Activated naive CD8-positive, alpha-beta T cell treated with anti-CD3 and anti-CD28 coated beads, Interleukin-2, amount 50 U/mL, for 16 hours (primary cell): ENCODE data around the gene SPAG4.

ENCODE experiments used
- DNase-seq: peaks from one replicate; pipeline ENCODE4 v3.0.0-alpha.2; 2020; ENCODE audit warnings: low read depth, low spot score

The SPAG4 gene

DNA sequence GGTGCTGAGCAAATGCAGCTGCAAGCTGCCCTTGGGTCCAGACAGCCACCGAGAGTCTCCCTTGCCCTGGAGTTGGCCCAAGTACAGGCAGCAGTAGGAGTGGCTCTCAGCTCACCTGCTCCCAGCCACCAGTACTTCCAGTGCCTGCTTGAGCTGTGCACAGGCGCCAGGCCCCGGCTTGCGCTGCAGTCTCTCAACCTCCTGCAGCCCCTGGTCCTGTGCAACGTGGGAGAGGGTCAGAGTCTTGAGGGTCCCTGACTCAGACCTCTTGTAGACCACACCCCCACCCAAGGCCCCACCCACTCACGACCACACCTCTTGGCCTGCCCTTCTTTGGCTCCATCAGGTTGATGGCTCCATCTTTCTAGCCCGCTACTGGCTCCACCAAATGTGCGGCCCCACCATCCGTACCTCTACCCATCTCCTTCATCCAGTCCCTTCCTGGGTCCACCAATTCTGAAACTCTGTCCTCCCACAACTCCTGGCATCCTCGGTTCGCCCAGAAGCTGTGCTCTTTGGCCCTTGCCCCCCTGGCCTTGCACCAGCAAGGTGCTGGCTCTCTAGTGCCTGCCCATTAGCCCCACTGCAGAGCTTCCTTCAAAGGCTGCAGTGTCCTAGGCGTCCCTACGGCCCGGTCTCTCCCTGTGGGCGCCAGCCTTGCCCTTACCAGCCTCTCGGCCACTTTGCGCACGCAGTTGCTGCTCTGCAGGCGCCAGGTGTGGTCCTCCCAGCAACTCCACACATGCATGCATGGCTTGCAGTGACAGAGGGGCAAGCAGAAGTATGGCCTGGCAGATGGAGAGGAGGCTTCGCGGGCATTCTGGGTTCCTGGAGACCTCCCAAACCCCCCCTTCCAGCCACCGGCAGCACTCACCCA, 16.5 kb upstream of the SPAG4 start:
- DNase-seq, result no peak

DNA sequence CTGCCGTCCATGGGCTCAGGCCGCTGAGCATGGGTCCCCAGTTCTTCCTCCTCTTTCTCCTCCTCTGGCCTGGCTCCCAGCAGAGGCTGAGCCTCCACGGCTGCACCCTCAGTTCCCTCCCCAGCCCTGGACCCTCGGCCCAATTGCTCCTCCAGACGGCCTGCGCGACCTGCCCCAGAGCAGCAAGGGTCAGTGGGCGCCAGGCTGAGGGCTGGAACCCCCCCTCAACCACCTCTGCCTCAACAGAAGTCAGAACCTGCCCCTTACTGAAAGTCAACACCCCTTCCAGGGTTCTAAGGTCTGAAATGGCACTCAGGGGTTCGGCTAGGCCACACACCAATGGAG, 15.9 kb upstream of the SPAG4 start:
- no peak for DNase-seq

DNA sequence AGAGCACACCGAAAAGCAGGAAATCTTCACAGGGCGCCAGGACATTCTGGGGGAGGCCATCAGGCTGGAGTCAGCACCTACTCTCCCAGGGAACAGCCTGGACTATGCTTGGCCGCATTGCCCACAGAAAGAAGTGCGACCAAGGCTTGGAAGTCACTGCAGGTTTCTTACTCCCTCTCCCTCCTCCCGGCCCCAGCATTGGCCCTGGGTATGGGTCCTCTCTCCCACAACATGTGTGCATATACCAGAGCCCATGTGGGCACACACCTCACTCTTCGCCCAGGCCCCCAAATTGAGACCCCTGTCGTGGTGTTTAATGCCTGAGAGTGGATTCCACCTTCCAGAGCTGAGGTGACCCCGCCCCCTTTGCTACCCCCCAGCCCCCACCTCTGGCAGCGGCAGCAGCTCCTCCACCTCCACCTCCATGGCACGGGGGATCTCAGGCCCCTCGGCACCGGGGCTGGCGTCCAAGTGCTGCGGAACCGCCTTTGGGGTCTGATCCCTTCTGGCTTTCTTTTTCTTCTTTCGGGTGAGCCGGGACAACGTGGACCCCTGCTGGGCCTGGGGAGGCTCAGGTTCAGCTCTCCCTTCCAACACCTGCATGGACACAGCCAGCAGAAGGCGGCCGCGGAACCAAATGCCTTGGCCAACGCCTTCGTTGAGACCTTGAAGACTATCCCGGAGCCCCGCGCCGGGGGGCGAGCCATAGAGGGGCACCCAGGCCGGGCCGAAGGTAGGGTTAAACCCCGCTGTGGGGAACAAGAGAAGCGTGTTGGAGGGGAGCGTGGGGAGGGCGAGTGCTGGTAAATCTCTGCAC, 15.2 kb upstream of the SPAG4 start:
- no peak for DNase-seq

DNA sequence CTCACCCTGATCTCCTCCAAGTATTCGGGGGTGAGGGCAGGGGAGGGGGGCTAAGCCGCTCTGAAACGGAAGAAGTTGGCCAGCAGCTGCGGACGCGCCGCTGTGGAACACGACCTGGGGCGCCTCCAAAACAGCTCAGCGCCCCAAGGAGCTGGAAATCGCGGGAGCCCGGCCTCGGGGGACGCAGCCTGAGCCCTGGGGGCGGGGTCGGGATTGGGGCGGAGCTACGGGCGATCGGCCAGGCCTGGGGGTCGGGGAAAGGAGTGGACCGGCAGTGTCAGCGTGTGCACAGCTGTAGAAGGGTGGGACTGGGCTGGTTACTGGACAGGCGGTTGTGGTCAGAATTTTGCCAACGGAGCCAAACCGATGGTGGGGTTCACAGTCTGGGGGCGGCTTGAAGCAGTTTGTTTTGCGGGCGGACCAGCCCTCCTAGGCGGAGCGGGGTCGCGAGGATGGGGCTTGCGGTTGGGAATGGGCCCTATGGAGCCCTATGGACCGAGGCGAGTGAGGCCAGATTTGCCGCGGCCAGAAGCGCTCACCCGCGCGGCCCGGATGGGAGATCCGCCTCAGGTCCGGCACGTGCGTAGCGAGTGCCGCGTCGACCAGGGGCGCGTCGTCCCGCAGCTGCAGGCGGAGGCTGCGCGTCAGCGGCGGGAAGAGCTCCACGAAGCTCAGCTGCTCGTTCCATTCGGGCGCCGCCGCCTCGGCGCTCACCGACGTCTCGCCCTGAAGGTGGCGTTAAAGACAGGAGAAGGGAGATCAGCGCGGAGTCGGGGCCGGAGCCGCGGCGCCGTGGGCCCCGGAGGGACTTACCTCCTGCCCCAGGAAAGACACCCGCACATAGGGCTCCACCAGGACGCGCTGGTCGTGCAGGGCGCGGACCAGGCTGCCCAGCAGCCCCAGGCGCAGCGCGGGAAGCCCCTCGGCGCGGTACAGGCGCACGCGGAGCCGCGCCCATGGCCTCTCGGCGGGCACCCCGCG, 14.3 kb upstream of the SPAG4 start:
- DNase-seq, result peak; percentile 42

DNA sequence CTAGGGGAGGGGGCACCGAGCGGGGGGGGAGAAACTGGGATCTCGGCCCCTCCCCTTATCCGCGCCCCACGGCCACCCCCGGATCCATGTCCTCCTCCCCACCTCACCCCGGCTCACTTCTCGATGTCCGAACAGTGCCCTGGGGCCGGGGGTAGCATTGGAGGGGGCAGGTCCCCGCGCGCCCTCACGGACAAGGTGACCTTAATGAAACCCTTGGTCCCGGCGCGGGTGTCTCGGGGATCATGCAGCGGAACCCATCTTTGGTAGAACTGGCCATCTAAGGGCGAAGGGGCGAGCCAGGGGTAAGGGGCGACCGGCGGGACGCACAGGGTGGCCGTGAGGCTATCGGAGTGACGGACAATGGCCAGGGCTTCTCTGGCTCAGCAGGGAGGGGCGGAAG, 13.6 kb upstream of the SPAG4 start:
- DNase-seq, result no peak

DNA sequence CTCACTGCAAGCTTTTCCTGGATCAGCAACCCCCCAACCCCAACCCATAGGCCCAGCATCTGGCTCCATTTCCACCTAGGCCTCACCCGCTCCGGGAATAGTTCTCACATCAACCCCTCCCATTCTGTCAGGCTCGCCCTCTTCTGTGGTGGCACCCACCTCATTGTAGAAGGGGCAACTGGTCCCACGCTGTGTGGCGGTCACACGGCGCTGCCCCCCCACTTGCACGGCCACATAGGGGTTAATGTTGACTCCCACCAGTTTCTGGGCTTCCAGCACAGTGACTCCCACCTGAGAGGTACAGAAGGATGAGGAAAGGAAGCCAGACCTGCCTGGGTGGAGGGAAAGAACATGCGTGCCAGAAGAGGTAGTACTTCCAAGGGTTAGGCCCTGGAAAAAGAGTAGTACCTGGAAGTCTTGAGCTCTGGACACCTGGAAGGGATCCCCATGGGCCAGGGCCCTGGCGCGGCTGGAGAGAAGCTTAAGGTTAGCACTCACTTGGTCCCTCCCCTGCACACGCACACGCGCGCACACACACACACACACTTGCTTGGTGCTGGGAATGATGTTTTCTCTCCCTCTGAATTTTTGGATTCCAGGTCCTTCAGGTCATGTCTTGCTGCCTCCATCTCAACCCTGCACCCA, 12.7 kb upstream of the SPAG4 start:
- no peak for DNase-seq

DNA sequence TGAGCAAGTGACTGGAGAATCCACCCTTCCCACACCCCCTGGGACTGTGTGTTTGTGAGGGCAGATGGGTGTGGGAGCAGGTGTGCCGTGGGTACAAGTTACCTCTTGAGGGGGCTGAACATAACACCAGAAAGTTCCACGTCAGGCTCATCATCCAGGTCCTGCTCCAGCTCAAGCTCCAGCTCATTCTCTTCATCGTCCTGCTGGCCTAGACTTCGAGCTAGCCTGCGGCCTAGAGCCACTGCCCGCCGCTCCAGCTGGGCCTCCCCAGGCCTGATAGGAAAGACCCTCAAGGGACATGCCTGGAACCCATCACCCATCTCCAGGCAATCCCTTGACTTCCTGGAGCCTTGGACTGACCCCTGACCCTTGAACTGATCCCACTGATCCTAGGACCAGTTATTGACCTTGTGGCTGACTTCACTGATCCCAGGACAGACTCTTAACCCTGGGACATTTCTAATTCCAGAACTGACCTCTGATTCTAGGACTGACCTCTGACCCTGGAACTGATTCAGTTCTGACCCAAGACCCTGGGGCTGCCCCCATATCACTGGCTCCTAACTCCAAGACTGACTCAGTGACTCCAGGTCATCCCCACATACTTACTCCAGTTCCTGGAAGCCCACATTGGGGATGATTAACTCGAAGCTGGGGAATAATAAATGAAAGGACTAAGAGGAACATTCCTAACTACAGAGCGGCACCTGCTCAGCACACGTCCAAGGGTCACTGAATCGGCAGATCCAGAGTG, 11.8 kb upstream of the SPAG4 start:
- no peak for DNase-seq

DNA sequence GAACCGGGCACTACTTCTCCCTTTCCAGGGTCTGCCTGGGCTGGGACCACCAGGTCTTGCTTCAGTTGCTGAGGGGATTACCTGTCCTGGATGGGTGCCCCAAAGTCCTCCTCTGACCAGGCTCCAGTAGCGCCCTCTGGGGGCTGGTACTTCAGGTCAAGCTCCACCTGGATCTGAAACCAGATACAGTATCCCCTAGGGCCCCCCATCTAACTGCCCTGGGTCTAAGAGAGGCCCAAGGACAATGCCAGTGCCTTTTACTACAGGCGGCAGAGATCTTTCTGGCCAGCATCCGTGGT, 11.2 kb upstream of the SPAG4 start:
- no peak for DNase-seq

DNA sequence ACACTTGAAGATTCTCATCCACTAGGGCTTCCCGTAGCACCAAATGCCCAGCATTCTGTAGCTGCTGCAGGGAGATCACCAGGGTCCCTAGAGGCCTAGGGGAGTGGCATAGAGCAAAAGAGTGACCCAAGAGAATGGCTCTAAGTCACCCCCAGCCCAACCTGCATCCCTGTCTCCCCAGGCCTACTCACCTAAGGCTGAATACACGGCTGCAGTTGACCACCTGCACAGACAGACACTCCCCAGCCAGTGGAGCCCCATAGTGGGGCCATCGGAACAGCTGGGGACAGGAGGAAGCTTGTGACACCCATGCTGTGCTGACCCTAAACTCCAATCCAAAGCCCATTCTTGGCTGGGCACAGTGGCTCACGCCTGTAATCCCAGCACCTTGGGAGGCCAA, 9.5 kb upstream of the SPAG4 start:
- DNase-seq, result no peak

DNA sequence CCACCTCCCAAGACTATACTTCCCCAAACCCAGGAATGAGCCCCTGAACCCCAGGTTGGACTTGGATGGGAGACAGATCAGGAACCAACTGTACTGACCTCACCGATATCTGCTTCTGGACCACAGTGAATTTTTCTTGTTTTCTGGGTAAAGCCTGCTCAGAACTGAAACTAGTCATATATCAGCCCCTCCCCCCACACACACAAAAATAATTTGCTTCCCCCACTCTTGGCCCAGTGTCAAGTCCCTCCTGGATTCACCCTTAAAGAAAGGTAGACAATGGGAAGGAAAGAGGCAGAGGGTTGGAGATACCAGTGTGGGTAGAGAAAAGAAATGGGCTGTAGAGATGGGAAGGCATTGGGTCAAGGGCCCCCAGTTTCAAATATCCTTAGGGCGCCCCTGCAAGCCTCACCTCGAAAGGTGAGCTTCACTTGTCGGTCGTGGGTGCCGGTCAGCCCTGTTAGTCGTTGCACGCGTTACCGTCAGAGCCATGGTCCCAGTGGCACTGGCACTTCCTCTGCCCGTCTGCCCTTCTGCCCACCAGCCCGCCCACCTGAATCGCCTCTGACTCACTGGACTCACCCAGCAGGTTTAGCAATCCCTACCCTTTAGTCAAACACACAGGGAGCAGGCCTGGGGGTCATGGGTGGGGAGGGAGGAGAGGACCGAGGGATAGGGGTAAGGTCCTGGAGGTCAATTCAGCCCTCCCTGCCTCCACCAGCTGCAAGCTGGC, 8.5 kb upstream of the SPAG4 start:
- no peak for DNase-seq

DNA sequence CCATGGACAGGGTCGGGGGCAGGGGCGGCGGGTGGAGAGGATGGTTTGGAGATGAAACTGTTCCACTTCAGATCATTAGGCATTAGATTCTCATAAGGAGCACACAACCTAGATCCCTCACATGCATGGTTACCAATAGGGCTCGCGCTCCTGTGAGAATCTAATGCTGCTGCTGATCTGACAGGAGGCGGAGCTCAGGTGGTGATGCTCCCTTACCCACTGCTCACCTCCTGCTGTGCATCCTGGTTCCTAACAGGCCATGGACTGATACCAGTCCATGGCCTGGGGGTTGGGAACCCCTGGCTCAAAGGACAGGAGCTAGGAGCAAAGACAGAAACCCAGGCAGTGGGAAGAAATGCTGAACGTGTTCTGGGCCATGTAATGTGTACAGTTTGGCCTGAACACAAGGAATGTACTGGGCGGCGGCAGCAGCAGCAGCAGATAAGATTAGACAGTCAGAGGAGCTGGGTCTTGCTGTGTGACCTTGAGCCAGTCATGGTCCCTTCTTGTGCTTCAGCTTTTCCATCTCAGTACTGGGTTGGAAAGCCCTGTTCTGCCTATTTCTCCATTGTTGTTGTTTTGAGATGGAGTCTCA, 4.7 kb upstream of the SPAG4 start:
- no peak for DNase-seq

DNA sequence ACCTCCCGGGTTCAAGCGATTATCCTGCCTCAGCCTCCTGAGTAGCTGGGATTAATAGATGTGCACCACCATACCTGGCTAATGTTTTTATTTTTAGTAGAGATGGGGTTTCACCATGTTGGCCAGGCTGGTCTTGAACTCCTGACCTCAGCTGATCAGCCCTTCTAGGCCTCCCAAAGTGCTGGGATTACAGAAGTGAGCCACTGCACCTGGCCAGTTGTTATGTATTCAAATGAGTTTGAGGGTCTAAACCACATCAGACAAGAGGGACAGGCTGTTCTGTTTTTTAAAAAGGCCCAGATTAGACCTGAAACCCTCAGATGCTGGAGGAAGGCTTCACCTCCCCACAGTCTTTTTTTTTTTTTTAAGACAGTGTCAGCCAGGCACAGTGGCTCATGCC, 4.1 kb upstream of the SPAG4 start:
- no peak for DNase-seq

DNA sequence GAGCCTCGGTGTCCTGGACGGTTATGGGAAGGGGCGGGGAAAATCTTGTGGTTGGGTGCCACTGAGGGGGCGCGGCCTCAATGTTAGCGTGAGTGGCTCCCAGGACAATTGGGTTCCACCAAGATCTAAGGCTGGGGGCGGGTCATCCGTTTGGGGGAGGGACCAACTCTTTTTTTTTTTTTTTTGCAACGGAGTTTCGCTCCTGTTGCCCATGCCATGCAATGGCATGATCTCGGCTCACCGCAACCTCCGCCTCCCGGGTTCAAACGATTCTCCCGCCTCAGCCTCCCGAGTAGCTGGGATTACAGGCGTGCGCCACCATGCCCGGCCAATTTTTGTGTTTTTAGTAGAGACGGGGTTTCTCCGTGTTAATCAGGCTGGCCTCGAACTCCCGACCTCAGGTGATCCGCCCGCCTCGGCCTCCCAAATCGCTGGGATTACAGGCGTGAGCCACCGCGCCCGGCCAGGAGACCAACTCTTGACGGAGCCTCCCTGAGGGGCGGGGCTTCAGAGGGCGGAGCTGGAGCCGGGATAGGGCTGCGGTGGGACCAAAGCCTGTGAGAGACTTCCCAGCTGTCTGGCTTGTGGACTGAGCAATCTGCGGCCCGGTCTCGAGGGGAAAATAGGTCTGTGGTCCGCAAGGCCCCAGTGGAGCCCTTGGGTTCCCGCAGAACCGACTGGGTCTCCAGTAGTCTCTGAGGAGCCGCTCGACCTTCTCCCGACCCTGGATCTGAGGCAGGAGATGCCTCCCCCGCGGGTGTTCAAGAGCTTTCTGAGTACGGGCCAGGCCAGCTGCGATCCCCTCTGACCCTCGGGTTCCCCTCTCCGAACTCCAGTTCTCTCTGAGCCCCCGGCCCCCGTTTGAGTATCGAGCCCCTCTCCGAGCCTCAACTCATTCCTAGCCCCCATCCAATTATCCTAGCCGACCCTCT, 1.1 kb downstream of the SPAG4 start:
- DNase-seq, result no peak

DNA sequence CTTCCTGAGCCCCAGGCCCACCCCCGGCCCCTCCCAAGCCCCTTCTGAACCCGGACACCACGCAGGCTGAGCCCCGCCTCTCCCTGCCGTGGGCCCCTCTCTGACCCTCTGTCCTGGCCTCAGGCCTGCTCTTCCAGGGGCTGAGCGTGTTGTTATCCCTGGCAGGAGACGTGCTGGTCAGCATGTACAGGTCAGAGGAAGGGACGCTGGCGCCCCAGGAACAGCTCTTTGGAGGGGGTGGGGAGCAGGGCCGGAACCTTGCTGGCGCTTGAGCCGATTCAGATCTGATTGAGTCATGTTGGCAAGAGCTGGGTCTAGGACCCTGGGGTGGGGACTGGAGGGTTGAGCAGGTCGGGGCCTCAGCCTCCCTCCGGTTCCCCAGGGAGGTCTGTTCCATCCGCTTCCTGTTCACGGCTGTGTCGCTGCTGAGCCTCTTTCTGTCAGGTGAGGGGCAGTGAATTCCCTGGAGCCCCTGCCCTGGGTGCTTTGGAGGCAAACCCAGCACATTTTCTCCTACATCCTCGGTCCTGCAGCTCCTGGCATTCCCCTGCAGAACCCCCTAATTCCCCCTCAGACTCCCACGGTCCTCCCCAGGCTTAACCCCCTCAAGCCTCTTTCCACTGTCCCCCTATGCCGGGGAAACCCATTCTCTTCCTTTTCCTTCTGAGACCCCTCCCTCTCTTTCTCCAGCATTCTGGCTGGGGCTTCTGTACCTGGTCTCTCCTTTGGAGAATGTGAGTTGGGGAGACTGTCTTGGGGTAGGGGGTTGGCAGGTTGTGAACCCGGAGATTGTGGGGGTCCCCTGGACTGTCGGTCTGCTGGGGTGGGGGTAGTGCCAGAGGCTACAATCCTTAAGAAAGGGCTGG, 2.0 kb downstream of the SPAG4 start:
- DNase-seq, result no peak

DNA sequence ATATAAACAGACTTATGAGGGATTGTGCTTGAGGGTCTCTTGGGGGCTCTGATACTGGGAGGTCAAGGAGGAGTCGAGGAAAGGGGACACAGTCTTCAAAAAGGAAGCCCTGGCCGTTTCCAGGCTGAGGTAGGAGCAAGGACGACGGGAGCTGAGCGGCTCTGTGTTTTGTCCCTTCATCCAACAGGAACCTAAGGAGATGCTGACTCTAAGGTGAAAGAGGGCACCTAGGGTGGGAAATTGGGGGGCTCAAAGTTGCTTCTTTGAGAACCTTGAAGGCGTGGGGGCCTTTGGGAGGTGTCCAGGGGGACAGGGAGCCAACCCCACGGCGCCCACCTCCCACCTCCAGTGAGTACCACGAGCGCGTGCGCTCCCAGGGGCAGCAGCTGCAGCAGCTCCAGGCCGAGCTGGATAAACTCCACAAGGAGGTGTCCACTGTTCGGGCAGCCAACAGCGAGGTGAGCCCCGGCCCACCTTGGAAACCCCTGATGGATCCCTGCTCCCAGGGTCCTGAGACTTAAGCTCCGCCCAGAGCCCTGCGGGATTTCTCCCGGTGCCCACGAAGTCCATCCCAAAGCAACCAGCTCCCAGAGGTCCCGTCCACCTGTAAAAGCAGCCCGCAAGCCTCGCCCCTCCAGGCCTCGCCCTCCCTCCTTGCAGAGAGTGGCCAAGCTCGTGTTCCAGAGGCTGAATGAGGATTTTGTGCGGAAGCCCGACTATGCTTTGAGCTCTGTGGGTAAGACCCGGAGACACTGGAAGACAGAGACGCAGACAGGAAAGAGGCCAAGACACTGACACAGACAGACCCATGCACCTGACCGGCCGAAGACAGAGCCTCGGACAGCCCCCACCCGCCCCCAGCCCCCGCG, 2.9 kb downstream of the SPAG4 start:
- no peak for DNase-seq

DNA sequence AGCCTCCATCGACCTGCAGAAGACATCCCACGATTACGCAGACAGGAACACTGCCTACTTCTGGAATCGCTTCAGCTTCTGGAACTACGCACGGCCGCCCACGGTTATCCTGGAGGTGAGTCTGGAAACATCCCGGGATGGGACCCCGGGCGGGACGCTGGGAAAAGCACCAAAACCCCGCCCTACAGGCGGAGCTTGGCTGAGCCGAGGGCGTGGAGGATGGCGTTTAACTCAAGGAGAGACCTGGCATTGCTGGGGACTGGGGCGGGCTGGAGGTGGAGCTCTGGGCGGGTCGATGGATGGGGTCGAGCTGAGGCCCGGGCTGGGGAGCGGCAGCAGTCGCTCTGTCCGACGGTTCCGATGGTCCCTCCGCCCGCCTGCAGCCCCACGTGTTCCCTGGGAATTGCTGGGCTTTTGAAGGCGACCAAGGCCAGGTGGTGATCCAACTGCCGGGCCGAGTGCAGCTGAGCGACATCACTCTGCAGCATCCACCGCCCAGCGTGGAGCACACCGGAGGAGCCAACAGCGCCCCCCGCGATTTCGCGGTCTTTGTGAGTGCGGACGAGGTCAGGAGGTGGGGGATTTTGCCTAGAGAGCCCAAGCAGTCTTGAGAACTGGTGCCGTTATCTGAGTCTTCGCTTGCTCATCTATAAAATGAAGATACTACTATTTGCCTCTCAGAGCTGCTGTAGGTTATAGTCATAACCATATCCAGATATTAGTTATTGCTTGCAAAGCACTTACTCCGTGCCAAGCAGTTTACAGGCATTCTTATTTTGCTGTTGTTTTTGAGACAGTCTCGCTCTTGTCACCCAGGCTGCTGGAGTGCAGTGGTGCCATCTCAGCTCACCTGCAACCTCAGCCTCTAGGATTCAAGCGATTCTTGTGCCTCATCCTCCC, 3.8 kb downstream of the SPAG4 start:
- peak; percentile 63 for DNase-seq
